Mucosa of gallbladder (tissue), 1 donor: ENCODE data around the gene CHAT. TPM values are rescaled to one million over a fixed set of nuclear protein-coding genes. Genes with fewer than 3 reads are reported as not detected.

Source experiments
- DNase-seq: peaks from one replicate; pipeline ENCODE4 v3.0.0-alpha.2; 2020; ENCODE audit warnings: low spot score
- total RNA-seq: library from RNA; stranded (reverse); gene quantifications from one replicate; pipeline ENCODE4 v1.2.1, GENCODE V29; 2021
- donor health status: DM: no; HTN: no; CAD: no.

The CHAT gene
- total RNA-seq, 1 donor from 2014 or later, result 0.86 TPM

- no peak for DNase-seq
Observed at GRCh38 chr10:49612513-49613164, 1.2 kb upstream of the CHAT start.

GRCh38 chr10:49613165-49613881, 514 bp upstream of the CHAT start:
- no peak for DNase-seq

GRCh38 chr10:49614242-49615198, 683 bp downstream of the CHAT start:
- DNase-seq, result no peak

GRCh38 chr10:49615213-49615612, 1.4 kb downstream of the CHAT start:
- DNase-seq, result no peak

- DNase-seq, result no peak
Observed at GRCh38 chr10:49615721-49616120, 1.9 kb downstream of the CHAT start.

GRCh38 chr10:49616421-49617101, 2.7 kb downstream of the CHAT start:
- no peak for DNase-seq

- no peak for DNase-seq
Observed at GRCh38 chr10:49617121-49618020, 3.5 kb downstream of the CHAT start.

GRCh38 chr10:49618821-49619220, 5.0 kb downstream of the CHAT start:
- no peak for DNase-seq

- DNase-seq, result no peak
Observed at GRCh38 chr10:49619613-49620012, 5.8 kb downstream of the CHAT start.

GRCh38 chr10:49620286-49620810, 6.5 kb downstream of the CHAT start:
- no peak for DNase-seq

GRCh38 chr10:49620841-49621378, 7.1 kb downstream of the CHAT start:
- no peak for DNase-seq

GRCh38 chr10:49621561-49621960, 7.7 kb downstream of the CHAT start:
- DNase-seq, result no peak

- DNase-seq, result no peak
Observed at GRCh38 chr10:49622426-49623425, 8.9 kb downstream of the CHAT start.

- DNase-seq, result no peak
Observed at GRCh38 chr10:49624629-49625028, 10.8 kb downstream of the CHAT start.

- DNase-seq, result no peak
Observed at GRCh38 chr10:49625411-49625810, 11.6 kb downstream of the CHAT start.

- DNase-seq, result no peak
Observed at GRCh38 chr10:49627038-49627437, 13.2 kb downstream of the CHAT start.

GRCh38 chr10:49627644-49628247, 13.9 kb downstream of the CHAT start:
- DNase-seq, result no peak

- DNase-seq, result no peak
Observed at GRCh38 chr10:49628599-49628998, 14.8 kb downstream of the CHAT start.
